ENCODE data around the gene EID3. TPM values are rescaled to one million over a fixed set of nuclear protein-coding genes. Genes with fewer than 3 reads are reported as not detected.
"Not testable (repeated sequence)": the region's sequence is repeated elsewhere in the genome, so short reads cannot be mapped to it uniquely, and the experiment has no call there.

Gene EID3
- total and polyA plus RNA-seq, 2 donors (not counting 1 experiment from before 2014, with no cell fraction given): 6.4 to 9.4 TPM

DNA sequence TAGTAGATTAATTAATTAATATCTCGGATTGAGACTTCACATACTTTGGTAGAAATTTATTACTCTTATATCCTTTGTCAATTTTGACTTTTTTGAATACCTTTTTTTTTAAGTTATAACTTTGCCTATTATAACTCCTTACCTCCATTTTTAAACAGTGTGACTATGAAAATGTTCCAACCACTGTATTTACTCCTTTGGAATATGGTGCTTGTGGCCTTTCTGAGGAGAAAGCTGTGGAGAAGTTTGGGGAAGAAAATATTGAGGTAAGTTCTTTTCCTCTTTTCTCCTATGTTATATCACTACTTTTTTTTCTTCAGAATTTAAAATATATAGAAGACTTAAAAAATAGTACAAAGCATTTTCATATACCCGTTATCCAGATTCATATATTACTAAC, 27.8 kb downstream of the EID3 start:
- Histone ChIP-seq H3K9me3 (ENCODE audit: control extremely low read depth in 1 of 3, control insufficient read depth in 2 of 3, insufficient read depth in 1 of 3, low read length in 2 of 3) (no peaks in the 10 kb centered on the region), H3K9ac (ENCODE audit: low read length) (no peak overlapping the region), H3K36me3 (replicated peaks in 1 of 2; ENCODE audit: control extremely low read depth in 1 of 2, control insufficient read depth in 1 of 2, extremely low read depth in 1 of 2, insufficient read depth in 2 of 2, low read length in 1 of 2) (peaks cover 8 to 27% of the 10 kb centered on the region in 2 experiments), H3K4me3 (ENCODE audit: control extremely low read depth in 1 of 5, extremely low read depth in 1 of 5, insufficient read depth in 1 of 5, low read depth in 2 of 5, low read length in 4 of 5) (no peak overlapping the region), H3K27me3 (replicated peaks in 1 of 4; ENCODE audit: control extremely low read depth in 1 of 4, control insufficient read depth in 3 of 4, insufficient read depth in 4 of 4, low read length in 3 of 4) (no peaks in the 10 kb centered on the region), H2AFZ (ENCODE audit: insufficient read depth, low read depth, low read length, poor library complexity, severe bottlenecking) (no peak overlapping the region), H3K79me2 (ENCODE audit: control insufficient read depth, insufficient read depth, low read length) (no peaks in the 10 kb centered on the region), H3K4me2 (replicated peaks; ENCODE audit: low read depth, low read length, poor library complexity, severe bottlenecking) (no peak overlapping the region), H3K27ac (ENCODE audit: low read length in 2 of 2) (no peak overlapping the region), H4K20me1 (ENCODE audit: control insufficient read depth, insufficient read depth, low read length, poor library complexity, severe bottlenecking) (no peaks in the 10 kb centered on the region), H3K4me1 (ENCODE audit: control insufficient read depth in 2 of 2, insufficient read depth in 2 of 2, low read length in 2 of 2) (no peaks in the 10 kb centered on the region)
- CTCF ChIA-PET: no interaction called here
- DNase-seq (no peak), ATAC-seq (ENCODE audit: low read depth) (no peak)
- no peaks in the 10 kb centered on the region for H3K9me3 Mint-ChIP-seq (ENCODE audit: insufficient read depth)
- no peak overlapping the region for H3K27ac Mint-ChIP-seq
- H3K27me3 Mint-ChIP-seq: no peaks in the 10 kb centered on the region
- H3K4me1 Mint-ChIP-seq: no peaks in the 10 kb centered on the region
- POLR2A ChIA-PET: no interaction called here
- H3K4me3 Mint-ChIP-seq: no peak overlapping the region
- TF ChIP-seq CTCF (IDR thresholded peaks at IDR 0.05): no peak
- TF ChIP-seq EZH2 (IDR thresholded peaks at IDR 0.05; ENCODE audit: borderline replicate concordance, insufficient read depth, low read depth, low read length, poor library complexity, severe bottlenecking): no peak
- intact Hi-C loops (cut with micrococcal nuclease): no loop called here
- WGBS (ENCODE audit: insufficient coverage): no CpG with 5 or more reads among the region's 2 CpGs

- H3K27me3 ChIP-seq (replicated peaks in 1 of 4; ENCODE audit: control extremely low read depth in 1 of 4, control insufficient read depth in 3 of 4, insufficient read depth in 4 of 4, low read length in 3 of 4); CTCF ChIA-PET; H3K27ac Mint-ChIP-seq; ATAC-seq (ENCODE audit: low read depth); H2AFZ ChIP-seq (ENCODE audit: insufficient read depth, low read depth, low read length, poor library complexity, severe bottlenecking); H3K4me3 ChIP-seq (ENCODE audit: control extremely low read depth in 1 of 5, extremely low read depth in 1 of 5, insufficient read depth in 1 of 5, low read depth in 2 of 5, low read length in 4 of 5); intact Hi-C loops (cut with micrococcal nuclease); H3K4me1 ChIP-seq (ENCODE audit: control insufficient read depth in 2 of 2, insufficient read depth in 2 of 2, low read length in 2 of 2); H3K79me2 ChIP-seq (ENCODE audit: control insufficient read depth, insufficient read depth, low read length); DNase-seq; H3K27ac ChIP-seq (ENCODE audit: low read length in 2 of 2); H3K4me3 Mint-ChIP-seq; POLR2A ChIA-PET; H4K20me1 ChIP-seq (ENCODE audit: control insufficient read depth, insufficient read depth, low read length, poor library complexity, severe bottlenecking); H3K4me2 ChIP-seq (replicated peaks; ENCODE audit: low read depth, low read length, poor library complexity, severe bottlenecking); H3K4me1 Mint-ChIP-seq; H3K9me3 Mint-ChIP-seq (ENCODE audit: insufficient read depth); H3K27me3 Mint-ChIP-seq; H3K9me3 ChIP-seq (ENCODE audit: control extremely low read depth in 1 of 3, control insufficient read depth in 2 of 3, insufficient read depth in 1 of 3, low read length in 2 of 3); H3K9ac ChIP-seq (ENCODE audit: low read length): not testable (repeated sequence)
- no CpG with 5 or more reads among the region's 3 CpGs for WGBS (ENCODE audit: insufficient coverage)
- H3K36me3 ChIP-seq (replicated peaks in 1 of 2; ENCODE audit: control extremely low read depth in 1 of 2, control insufficient read depth in 1 of 2, extremely low read depth in 1 of 2, insufficient read depth in 2 of 2, low read length in 1 of 2): peaks cover 7 to 21% of the 10 kb centered on the region in 2 experiments
Observed at GRCh38 chr12:104332273-104332672, 28.7 kb downstream of the EID3 start.

All from B cell (primary cell).